GM23338 (cell line): ENCODE data around the gene PDZK1IP1. TPM values are rescaled to one million over a fixed set of nuclear protein-coding genes. Genes with fewer than 3 reads are reported as not detected.
A peak's percentile ranks its signal among the peaks of the same experiment; 100 is the strongest.

ENCODE experiments used
- ATAC-seq: fragments of 200-7000 bp; cut with Tn5 transposase; 3 replicates; pipeline ENCODE4 v1.9.1; 2020
- DNase-seq: peaks from one replicate; pipeline ENCODE4 v3.0.0-alpha.2; 2015; ENCODE audit warnings: low spot score
- H2AFZ ChIP-seq: fragments of 200-600 bp; sonication (generic); 2 replicates; pipeline ENCODE4 v1.8.0; 2016; ENCODE audit warnings: antibody characterized with exemption, mild to moderate bottlenecking, moderate library complexity
- H3F3A ChIP-seq: fragments of 200-600 bp; sonication (generic); replicated peaks from 2 replicates; pipeline ENCODE4 v1.8.0; 2017; ENCODE audit warnings: antibody characterized with exemption, mixed run types, low read depth
- H3K27ac ChIP-seq: fragments of 200-600 bp; sonication (generic); 2 replicates; pipeline ENCODE4 v1.6.1; 2016; ENCODE audit warnings: low read depth
- H3K27me3 ChIP-seq: fragments of 200-600 bp; sonication (generic); 2 replicates; pipeline ENCODE4 v1.8.0; 2016; ENCODE audit warnings: mild to moderate bottlenecking, mixed run types, moderate library complexity; ENCODE audit not compliant: insufficient read depth
- H3K36me3 ChIP-seq: fragments of 200-600 bp; sonication (generic); 2 replicates; pipeline ENCODE4 v1.8.0; 2016; ENCODE audit warnings: mild to moderate bottlenecking; ENCODE audit not compliant: insufficient read depth
- H3K4me1 ChIP-seq: fragments of 200-600 bp; sonication (generic); 2 replicates; pipeline ENCODE4 v1.8.0; 2016; ENCODE audit warnings: mild to moderate bottlenecking, moderate library complexity; ENCODE audit not compliant: insufficient read depth
- H3K4me2 ChIP-seq: fragments of 200-600 bp; sonication (generic); 2 replicates; pipeline ENCODE4 v1.7.1; 2017; ENCODE audit warnings: mixed run types
- H3K4me3 ChIP-seq: fragments of 200-600 bp; sonication (generic); 2 replicates; pipeline ENCODE4 v1.6.1; 2016; ENCODE audit warnings: mixed run types
- H3K79me2 ChIP-seq: fragments of 200-600 bp; sonication (generic); replicated peaks from 2 replicates; pipeline ENCODE4 v1.8.0; 2017; ENCODE audit warnings: mild to moderate bottlenecking; ENCODE audit not compliant: insufficient read depth
- H3K9me2 ChIP-seq: fragments of 200-600 bp; sonication (generic); 2 replicates; pipeline ENCODE4 v1.8.0; 2017; ENCODE audit not compliant: insufficient read depth
- H4K20me1 ChIP-seq: fragments of 200-600 bp; sonication (generic); replicated peaks from 2 replicates; pipeline ENCODE4 v1.8.0; 2017; ENCODE audit warnings: mild to moderate bottlenecking; ENCODE audit not compliant: insufficient read depth
- H3K27ac Mint-ChIP-seq: 2 replicates; pipeline ENCODE4 v1.8.0; 2020; ENCODE audit warnings: inconsistent platforms, mild to moderate bottlenecking, moderate library complexity, mixed read lengths
- H3K27me3 Mint-ChIP-seq: 3 replicates; pipeline ENCODE4 v1.8.0; 2022; ENCODE audit warnings: low read depth, mild to moderate bottlenecking, moderate library complexity, mixed read lengths, inconsistent platforms; ENCODE audit not compliant: insufficient read depth, poor library complexity
- H3K36me3 Mint-ChIP-seq: 3 replicates; pipeline ENCODE4 v1.8.0; 2021; ENCODE audit warnings: low read depth, mild to moderate bottlenecking, inconsistent platforms, moderate library complexity, mixed read lengths
- H3K4me1 Mint-ChIP-seq: 3 replicates; pipeline ENCODE4 v1.8.0; 2020; ENCODE audit warnings: mild to moderate bottlenecking, inconsistent platforms, mixed read lengths
- H3K4me3 Mint-ChIP-seq: 3 replicates; pipeline ENCODE4 v1.8.0; 2021; ENCODE audit warnings: moderate library complexity, mild to moderate bottlenecking, inconsistent platforms, mixed read lengths
- H3K9me3 Mint-ChIP-seq: 3 replicates; pipeline ENCODE4 v1.8.0; 2020; ENCODE audit warnings: moderate library complexity, mild to moderate bottlenecking, inconsistent platforms, mixed read lengths
- ETS1 ChIP-seq: IDR thresholded peaks from 2 replicates; pipeline ENCODE4 v1.6.1; 2016; ENCODE audit warnings: antibody characterized with exemption
- EZH2 ChIP-seq: fragments of 200-600 bp; sonication (generic); IDR thresholded peaks from one replicate; pipeline ENCODE4 v1.8.0; 2017; ENCODE audit warnings: antibody characterized with exemption, mild to moderate bottlenecking, low read depth; ENCODE audit not compliant: unreplicated experiment
- EZH2phosphoT487 ChIP-seq: fragments of 200-600 bp; sonication (generic); IDR thresholded peaks from one replicate; pipeline ENCODE4 v1.8.1; 2018; ENCODE audit warnings: antibody characterized with exemption; ENCODE audit not compliant: unreplicated experiment
- POLR2AphosphoS5 ChIP-seq: IDR thresholded peaks from 2 replicates; pipeline ENCODE4 v1.6.1; 2016; ENCODE audit warnings: antibody characterized with exemption, low read depth
- STAT1 ChIP-seq: IDR thresholded peaks from one replicate; pipeline ENCODE4 v1.6.1; 2016; ENCODE audit warnings: antibody characterized with exemption; ENCODE audit not compliant: unreplicated experiment
- polyA plus RNA-seq: library from polyadenylated mRNA; unstranded; fragments of >200 nt; fragmentation: Nextera tagmentation; extraction: Ambion mirVana; gene quantifications from 2 replicates; pipeline ENCODE4 v1.2.1, GENCODE V29; 2016
- total RNA-seq: library from RNA; depleted of rRNA; stranded (reverse); fragments of >200 nt; shearing (Covaris generic); gene quantifications from 2 replicates; pipeline ENCODE4 v1.2.3, GENCODE V29; 2014
- TF ChIP-seq, protein P1 (sequence below), 2 experiments: fragments of 200-600 bp in 1 of 2; sonication (generic) in 1 of 2; conservative IDR thresholded peaks; 2 replicates each; pipeline versions ENCODE4 v1.5.1 to v1.6.1; 2016 to 2017; ENCODE audit warnings: antibody characterized with exemption in 2 of 2, low read depth in 2 of 2, mild to moderate bottlenecking in 2 of 2, moderate library complexity in 1 of 2
- TF ChIP-seq, protein P2 (sequence below): fragments of 250-450 bp; sonication (Bioruptor Pico); IDR thresholded peaks from 2 replicates; pipeline ENCODE4 v1.5.0; 2020; ENCODE audit warnings: mild to moderate bottlenecking, moderate library complexity
- TF ChIP-seq, protein P3 (sequence below): IDR thresholded peaks from one replicate; pipeline ENCODE4 v1.6.1; 2018; ENCODE audit warnings: antibody characterized with exemption; ENCODE audit not compliant: unreplicated experiment

The PDZK1IP1 gene
- total and polyA plus RNA-seq, 2 experiments from 2014 or later = not detected

- Histone ChIP-seq H3K4me3 (peak overlapping the region; percentile 40; the same call in 1 of the 2 replicates), H3K9me2 (no peaks in the 10 kb centered on the region), H3K79me2 (no peaks in the 10 kb centered on the region), H4K20me1 (peaks cover 17% of the 10 kb centered on the region; the same call in 1 of the 2 replicates), H3K27me3 (peaks cover 88% of the 10 kb centered on the region), H3K4me2 (peak overlapping the region; percentile 73), H3K27ac (no peak overlapping the region), H3K4me1 (peaks cover 29% of the 10 kb centered on the region), H3K36me3 (no peaks in the 10 kb centered on the region), H2AFZ (no peak overlapping the region), H3F3A (peaks cover 7% of the 10 kb centered on the region; the same call in 1 of the 2 replicates)
- DNase-seq (no peak), ATAC-seq (no peak)
- Mint-ChIP-seq H3K27me3 (peaks cover 61% of the 10 kb centered on the region), H3K27ac (no peak overlapping the region), H3K36me3 (no peaks in the 10 kb centered on the region), H3K4me3 (no peak overlapping the region; the same call in 2 of the 3 replicates), H3K4me1 (peaks cover 28% of the 10 kb centered on the region), H3K9me3 (no peaks in the 10 kb centered on the region)
- TF ChIP-seq EZH2 = peak; percentile 3
- no peak for TF ChIP-seq EZH2phosphoT487
Observed at GRCh38 chr1:47235806-47236205, 46.0 kb upstream of the PDZK1IP1 start.

DNA sequence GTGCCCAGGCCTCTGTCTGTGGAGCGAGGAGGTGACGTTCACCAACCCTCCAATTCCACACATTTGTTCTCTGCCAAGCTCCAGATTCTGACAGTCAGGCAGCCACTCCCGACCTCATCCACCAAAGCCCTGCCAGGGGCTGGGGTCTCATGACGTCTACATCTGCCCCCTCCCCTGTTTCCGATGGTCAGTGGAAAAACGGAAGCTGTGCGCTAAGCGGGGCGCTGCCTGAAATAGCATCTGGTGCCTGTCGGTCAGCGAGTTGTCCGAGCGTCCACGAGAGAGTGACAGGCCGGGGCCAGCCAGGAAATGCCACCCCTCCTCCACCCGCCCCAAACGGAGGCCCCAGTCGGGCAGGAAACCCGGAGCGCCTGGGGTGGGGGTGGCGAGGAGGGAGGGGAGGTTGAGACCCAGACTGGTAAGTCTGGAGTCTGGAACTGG lies 45.4 kb upstream of the PDZK1IP1 start:
- no peak overlapping the region for H3K27ac Mint-ChIP-seq
- peaks cover 67% of the 10 kb centered on the region for H3K27me3 Mint-ChIP-seq
- H3K36me3 Mint-ChIP-seq = no peaks in the 10 kb centered on the region
- Histone ChIP-seq H3K4me3 (peak overlapping the region; percentile 40; the same call in 1 of the 2 replicates), H2AFZ (no peak overlapping the region), H3K4me2 (peak overlapping the region; percentile 73), H3F3A (peaks cover 8% of the 10 kb centered on the region; the same call in 1 of the 2 replicates), H3K27ac (no peak overlapping the region), H3K27me3 (peaks cover 93% of the 10 kb centered on the region), H3K4me1 (peaks cover 33% of the 10 kb centered on the region), H4K20me1 (peaks cover 17% of the 10 kb centered on the region; the same call in 1 of the 2 replicates), H3K79me2 (no peaks in the 10 kb centered on the region), H3K36me3 (no peaks in the 10 kb centered on the region), H3K9me2 (no peaks in the 10 kb centered on the region)
- peaks cover 31% of the 10 kb centered on the region for H3K4me1 Mint-ChIP-seq
- DNase-seq = peak; percentile 15
- ATAC-seq = no peak
- peak overlapping the region; percentile 43; the same call in 2 of the 3 replicates for H3K4me3 Mint-ChIP-seq
- no peaks in the 10 kb centered on the region for H3K9me3 Mint-ChIP-seq
- TF ChIP-seq EZH2 (peak; percentile 71), POLR2AphosphoS5 (no peak), ETS1 (0 out of 2 replicates have a peak, but pooled peaks have one; percentile 21), STAT1 (no peak)
- TF ChIP-seq, protein P1, sequence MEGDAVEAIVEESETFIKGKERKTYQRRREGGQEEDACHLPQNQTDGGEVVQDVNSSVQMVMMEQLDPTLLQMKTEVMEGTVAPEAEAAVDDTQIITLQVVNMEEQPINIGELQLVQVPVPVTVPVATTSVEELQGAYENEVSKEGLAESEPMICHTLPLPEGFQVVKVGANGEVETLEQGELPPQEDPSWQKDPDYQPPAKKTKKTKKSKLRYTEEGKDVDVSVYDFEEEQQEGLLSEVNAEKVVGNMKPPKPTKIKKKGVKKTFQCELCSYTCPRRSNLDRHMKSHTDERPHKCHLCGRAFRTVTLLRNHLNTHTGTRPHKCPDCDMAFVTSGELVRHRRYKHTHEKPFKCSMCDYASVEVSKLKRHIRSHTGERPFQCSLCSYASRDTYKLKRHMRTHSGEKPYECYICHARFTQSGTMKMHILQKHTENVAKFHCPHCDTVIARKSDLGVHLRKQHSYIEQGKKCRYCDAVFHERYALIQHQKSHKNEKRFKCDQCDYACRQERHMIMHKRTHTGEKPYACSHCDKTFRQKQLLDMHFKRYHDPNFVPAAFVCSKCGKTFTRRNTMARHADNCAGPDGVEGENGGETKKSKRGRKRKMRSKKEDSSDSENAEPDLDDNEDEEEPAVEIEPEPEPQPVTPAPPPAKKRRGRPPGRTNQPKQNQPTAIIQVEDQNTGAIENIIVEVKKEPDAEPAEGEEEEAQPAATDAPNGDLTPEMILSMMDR (conservative IDR thresholded peaks at IDR 0.05; ENCODE audit: low read depth in 2 of 2) = no peak
- TF ChIP-seq, protein P2, sequence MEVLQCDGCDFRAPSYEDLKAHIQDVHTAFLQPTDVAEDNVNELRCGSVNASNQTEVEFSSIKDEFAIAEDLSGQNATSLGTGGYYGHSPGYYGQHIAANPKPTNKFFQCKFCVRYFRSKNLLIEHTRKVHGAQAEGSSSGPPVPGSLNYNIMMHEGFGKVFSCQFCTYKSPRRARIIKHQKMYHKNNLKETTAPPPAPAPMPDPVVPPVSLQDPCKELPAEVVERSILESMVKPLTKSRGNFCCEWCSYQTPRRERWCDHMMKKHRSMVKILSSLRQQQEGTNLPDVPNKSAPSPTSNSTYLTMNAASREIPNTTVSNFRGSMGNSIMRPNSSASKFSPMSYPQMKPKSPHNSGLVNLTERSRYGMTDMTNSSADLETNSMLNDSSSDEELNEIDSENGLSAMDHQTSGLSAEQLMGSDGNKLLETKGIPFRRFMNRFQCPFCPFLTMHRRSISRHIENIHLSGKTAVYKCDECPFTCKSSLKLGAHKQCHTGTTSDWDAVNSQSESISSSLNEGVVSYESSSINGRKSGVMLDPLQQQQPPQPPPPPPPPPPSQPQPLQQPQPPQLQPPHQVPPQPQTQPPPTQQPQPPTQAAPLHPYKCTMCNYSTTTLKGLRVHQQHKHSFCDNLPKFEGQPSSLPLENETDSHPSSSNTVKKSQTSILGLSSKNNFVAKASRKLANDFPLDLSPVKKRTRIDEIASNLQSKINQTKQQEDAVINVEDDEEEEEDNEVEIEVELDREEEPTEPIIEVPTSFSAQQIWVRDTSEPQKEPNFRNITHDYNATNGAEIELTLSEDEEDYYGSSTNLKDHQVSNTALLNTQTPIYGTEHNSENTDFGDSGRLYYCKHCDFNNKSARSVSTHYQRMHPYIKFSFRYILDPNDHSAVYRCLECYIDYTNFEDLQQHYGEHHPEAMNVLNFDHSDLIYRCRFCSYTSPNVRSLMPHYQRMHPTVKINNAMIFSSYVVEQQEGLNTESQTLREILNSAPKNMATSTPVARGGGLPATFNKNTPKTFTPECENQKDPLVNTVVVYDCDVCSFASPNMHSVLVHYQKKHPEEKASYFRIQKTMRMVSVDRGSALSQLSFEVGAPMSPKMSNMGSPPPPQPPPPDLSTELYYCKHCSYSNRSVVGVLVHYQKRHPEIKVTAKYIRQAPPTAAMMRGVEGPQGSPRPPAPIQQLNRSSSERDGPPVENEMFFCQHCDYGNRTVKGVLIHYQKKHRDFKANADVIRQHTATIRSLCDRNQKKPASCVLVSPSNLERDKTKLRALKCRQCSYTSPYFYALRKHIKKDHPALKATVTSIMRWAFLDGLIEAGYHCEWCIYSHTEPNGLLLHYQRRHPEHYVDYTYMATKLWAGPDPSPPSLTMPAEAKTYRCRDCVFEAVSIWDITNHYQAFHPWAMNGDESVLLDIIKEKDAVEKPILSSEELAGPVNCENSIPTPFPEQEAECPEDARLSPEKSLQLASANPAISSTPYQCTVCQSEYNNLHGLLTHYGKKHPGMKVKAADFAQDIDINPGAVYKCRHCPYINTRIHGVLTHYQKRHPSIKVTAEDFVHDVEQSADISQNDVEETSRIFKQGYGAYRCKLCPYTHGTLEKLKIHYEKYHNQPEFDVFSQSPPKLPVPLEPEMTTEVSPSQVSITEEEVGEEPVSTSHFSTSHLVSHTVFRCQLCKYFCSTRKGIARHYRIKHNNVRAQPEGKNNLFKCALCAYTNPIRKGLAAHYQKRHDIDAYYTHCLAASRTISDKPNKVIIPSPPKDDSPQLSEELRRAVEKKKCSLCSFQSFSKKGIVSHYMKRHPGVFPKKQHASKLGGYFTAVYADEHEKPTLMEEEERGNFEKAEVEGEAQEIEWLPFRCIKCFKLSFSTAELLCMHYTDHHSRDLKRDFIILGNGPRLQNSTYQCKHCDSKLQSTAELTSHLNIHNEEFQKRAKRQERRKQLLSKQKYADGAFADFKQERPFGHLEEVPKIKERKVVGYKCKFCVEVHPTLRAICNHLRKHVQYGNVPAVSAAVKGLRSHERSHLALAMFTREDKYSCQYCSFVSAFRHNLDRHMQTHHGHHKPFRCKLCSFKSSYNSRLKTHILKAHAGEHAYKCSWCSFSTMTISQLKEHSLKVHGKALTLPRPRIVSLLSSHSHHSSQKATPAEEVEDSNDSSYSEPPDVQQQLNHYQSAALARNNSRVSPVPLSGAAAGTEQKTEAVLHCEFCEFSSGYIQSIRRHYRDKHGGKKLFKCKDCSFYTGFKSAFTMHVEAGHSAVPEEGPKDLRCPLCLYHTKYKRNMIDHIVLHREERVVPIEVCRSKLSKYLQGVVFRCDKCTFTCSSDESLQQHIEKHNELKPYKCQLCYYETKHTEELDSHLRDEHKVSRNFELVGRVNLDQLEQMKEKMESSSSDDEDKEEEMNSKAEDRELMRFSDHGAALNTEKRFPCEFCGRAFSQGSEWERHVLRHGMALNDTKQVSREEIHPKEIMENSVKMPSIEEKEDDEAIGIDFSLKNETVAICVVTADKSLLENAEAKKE (CRISPR knock-in tag) = no peak
- TF ChIP-seq, protein P3, sequence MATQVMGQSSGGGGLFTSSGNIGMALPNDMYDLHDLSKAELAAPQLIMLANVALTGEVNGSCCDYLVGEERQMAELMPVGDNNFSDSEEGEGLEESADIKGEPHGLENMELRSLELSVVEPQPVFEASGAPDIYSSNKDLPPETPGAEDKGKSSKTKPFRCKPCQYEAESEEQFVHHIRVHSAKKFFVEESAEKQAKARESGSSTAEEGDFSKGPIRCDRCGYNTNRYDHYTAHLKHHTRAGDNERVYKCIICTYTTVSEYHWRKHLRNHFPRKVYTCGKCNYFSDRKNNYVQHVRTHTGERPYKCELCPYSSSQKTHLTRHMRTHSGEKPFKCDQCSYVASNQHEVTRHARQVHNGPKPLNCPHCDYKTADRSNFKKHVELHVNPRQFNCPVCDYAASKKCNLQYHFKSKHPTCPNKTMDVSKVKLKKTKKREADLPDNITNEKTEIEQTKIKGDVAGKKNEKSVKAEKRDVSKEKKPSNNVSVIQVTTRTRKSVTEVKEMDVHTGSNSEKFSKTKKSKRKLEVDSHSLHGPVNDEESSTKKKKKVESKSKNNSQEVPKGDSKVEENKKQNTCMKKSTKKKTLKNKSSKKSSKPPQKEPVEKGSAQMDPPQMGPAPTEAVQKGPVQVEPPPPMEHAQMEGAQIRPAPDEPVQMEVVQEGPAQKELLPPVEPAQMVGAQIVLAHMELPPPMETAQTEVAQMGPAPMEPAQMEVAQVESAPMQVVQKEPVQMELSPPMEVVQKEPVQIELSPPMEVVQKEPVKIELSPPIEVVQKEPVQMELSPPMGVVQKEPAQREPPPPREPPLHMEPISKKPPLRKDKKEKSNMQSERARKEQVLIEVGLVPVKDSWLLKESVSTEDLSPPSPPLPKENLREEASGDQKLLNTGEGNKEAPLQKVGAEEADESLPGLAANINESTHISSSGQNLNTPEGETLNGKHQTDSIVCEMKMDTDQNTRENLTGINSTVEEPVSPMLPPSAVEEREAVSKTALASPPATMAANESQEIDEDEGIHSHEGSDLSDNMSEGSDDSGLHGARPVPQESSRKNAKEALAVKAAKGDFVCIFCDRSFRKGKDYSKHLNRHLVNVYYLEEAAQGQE = no peak
